IMR-90 (cell line): ENCODE data around the gene YES1. TPM values are rescaled to one million over a fixed set of nuclear protein-coding genes. Genes with fewer than 3 reads are reported as not detected.

Source experiments
- ATAC-seq: fragments of 200-7000 bp; cut with Tn5 transposase; 2 replicates; pipeline ENCODE4 v1.9.1; 2020; ENCODE audit warnings: low read depth, mild to moderate bottlenecking, moderate library complexity
- BruUV-seq: library from RNA; stranded (reverse); fragments of 400-500 nt; replicated peaks from 2 replicates; lab custom pipeline; 2021; lab: Mats Ljungman, UMichigan
- CTCF ChIA-PET: fragments of 300-600 bp; formaldehyde crosslinking; extraction: SDS; loops from one replicate; lab custom pipeline; 2021; ENCODE audit warnings: antibody characterized with exemption; lab: Yijun Ruan, JAX
- POLR2A ChIA-PET: fragments of 300-600 bp; sonication (Branson Sonifier 250); formaldehyde crosslinking; loops from one replicate; lab custom pipeline; 2022; ENCODE audit warnings: antibody characterized with exemption; ENCODE audit not compliant: unreplicated experiment; lab: Charles Lee
- DNase-seq: peaks from one replicate; pipeline ENCODE4 v3.0.0; 2013
- H2AFZ ChIP-seq: replicated peaks from 2 replicates; pipeline ENCODE3; 2013; ENCODE audit warnings: low read length, mild to moderate bottlenecking; ENCODE audit not compliant: poor library complexity
- H2AK5ac ChIP-seq: 2 replicates; pipeline ENCODE4 v1.6.1; 2013; ENCODE audit warnings: low read depth, low read length, inconsistent platforms
- H2AK9ac ChIP-seq: replicated peaks from 2 replicates; pipeline ENCODE3; 2013; ENCODE audit warnings: mild to moderate bottlenecking, low read depth, low read length, moderate library complexity; ENCODE audit not compliant: poor library complexity
- H2BK120ac ChIP-seq: 2 replicates; pipeline ENCODE4 v1.6.1; 2013; ENCODE audit warnings: low read depth, low read length, inconsistent platforms
- H2BK15ac ChIP-seq: 3 replicates; pipeline ENCODE4 v1.6.1; 2013; ENCODE audit warnings: low read depth, low read length, inconsistent platforms
- H2BK20ac ChIP-seq: 2 replicates; pipeline ENCODE4 v1.6.1; 2013; ENCODE audit warnings: low read depth, mild to moderate bottlenecking, inconsistent platforms, low read length, moderate library complexity
- H2BK5ac ChIP-seq: 2 replicates; pipeline ENCODE4 v1.6.1; 2013; ENCODE audit warnings: mild to moderate bottlenecking, low read depth, low read length, inconsistent platforms; ENCODE audit not compliant: poor library complexity, severe bottlenecking
- H3K14ac ChIP-seq: replicated peaks from 2 replicates; pipeline ENCODE4 v1.6.1; 2013; ENCODE audit warnings: low read depth, low read length, inconsistent platforms
- H3K18ac ChIP-seq: 2 replicates; pipeline ENCODE4 v1.6.1; 2013; ENCODE audit warnings: low read depth, low read length, control low read depth
- H3K23ac ChIP-seq: 2 replicates; pipeline ENCODE4 v1.6.1; 2013; ENCODE audit warnings: low read depth, low read length, inconsistent platforms
- H3K27ac ChIP-seq: 2 replicates; pipeline ENCODE4 v1.5.1; 2013; ENCODE audit warnings: mild to moderate bottlenecking, control low read depth, low read length; ENCODE audit not compliant: insufficient read depth
- H3K27me3 ChIP-seq: 2 replicates; pipeline ENCODE4 v1.6.1; 2013; ENCODE audit warnings: low read length; ENCODE audit not compliant: control insufficient read depth, insufficient read depth
- H3K36me3 ChIP-seq: 2 replicates; pipeline ENCODE4 v1.6.1; 2013; ENCODE audit warnings: low read length, mixed read lengths; ENCODE audit not compliant: control insufficient read depth, insufficient read depth
- H3K4ac ChIP-seq: 2 replicates; pipeline ENCODE4 v1.6.1; 2013; ENCODE audit warnings: low read depth, low read length, inconsistent platforms
- H3K4me1 ChIP-seq: 2 replicates; pipeline ENCODE4 v1.6.1; 2013; ENCODE audit warnings: low read length, mixed read lengths; ENCODE audit not compliant: control insufficient read depth, insufficient read depth
- H3K4me2 ChIP-seq: 2 replicates; pipeline ENCODE4 v1.6.1; 2013; ENCODE audit warnings: low read depth, mild to moderate bottlenecking, control low read depth, low read length, moderate library complexity
- H3K4me3 ChIP-seq: 2 replicates; pipeline ENCODE4 v1.5.1; 2013; ENCODE audit warnings: low read depth, mild to moderate bottlenecking, control low read depth, low read length, moderate library complexity; ENCODE audit not compliant: insufficient read depth
- H3K56ac ChIP-seq: 2 replicates; pipeline ENCODE4 v1.6.1; 2013; ENCODE audit warnings: low read length, inconsistent platforms; ENCODE audit not compliant: insufficient read depth; ENCODE audit errors: extremely low read depth
- H3K79me1 ChIP-seq, 2 experiments: 2 replicates each; pipeline ENCODE4 v1.6.1; 2013; ENCODE audit warnings: low read length in 2 of 2, inconsistent platforms in 1 of 2, low read depth in 1 of 2
- H3K9ac ChIP-seq: 2 replicates; pipeline ENCODE4 v1.6.1; 2013; ENCODE audit warnings: low read depth, low read length, control low read depth
- H3K9me1 ChIP-seq: 2 replicates; pipeline ENCODE4 v1.6.1; 2013; ENCODE audit warnings: low read length, inconsistent platforms; ENCODE audit not compliant: insufficient read depth
- H3K9me3 ChIP-seq: 2 replicates; pipeline ENCODE4 v1.6.1; 2013; ENCODE audit warnings: low read length; ENCODE audit not compliant: control insufficient read depth, insufficient read depth
- H4K20me1 ChIP-seq: 2 replicates; pipeline ENCODE4 v1.6.1; 2013; ENCODE audit warnings: low read length, inconsistent platforms; ENCODE audit not compliant: insufficient read depth
- H4K5ac ChIP-seq: 2 replicates; pipeline ENCODE4 v1.6.1; 2013; ENCODE audit warnings: mild to moderate bottlenecking, low read depth, low read length, control low read depth
- H4K8ac ChIP-seq, 2 experiments: 2 replicates each; pipeline ENCODE4 v1.6.1; 2013; ENCODE audit warnings: low read depth in 2 of 2, low read length in 2 of 2, control low read depth in 1 of 2, inconsistent platforms in 1 of 2
- H4K91ac ChIP-seq: 2 replicates; pipeline ENCODE4 v1.6.1; 2013; ENCODE audit warnings: low read depth, low read length, inconsistent platforms; ENCODE audit not compliant: insufficient read depth
- BHLHE40 ChIP-seq: fragments of 150-350 bp; IDR thresholded peaks from 2 replicates; pipeline ENCODE4 v1.6.1; 2016; ENCODE audit warnings: mild to moderate bottlenecking, low read depth, low read length
- CEBPB ChIP-seq: IDR thresholded peaks from 2 replicates; pipeline ENCODE4 v1.6.1; 2012; ENCODE audit warnings: low read depth, low read length, improper control_type of control experiment
- CHD1 ChIP-seq: IDR thresholded peaks from 2 replicates; pipeline ENCODE4 v1.6.1; 2012; ENCODE audit warnings: low read depth, low read length, improper control_type of control experiment
- CTCF ChIP-seq: conservative IDR thresholded peaks from 2 replicates; pipeline ENCODE4 v1.5.1; 2012; ENCODE audit warnings: mild to moderate bottlenecking, low read depth, low read length, improper control_type of control experiment
- ELK1 ChIP-seq: fragments of 150-350 bp; IDR thresholded peaks from 2 replicates; pipeline ENCODE4 v1.6.1; 2016; ENCODE audit warnings: low read depth, mild to moderate bottlenecking, low read length, moderate library complexity, borderline replicate concordance
- FOS ChIP-seq: fragments of 150-350 bp; IDR thresholded peaks from 2 replicates; pipeline ENCODE4 v1.6.1; 2016; ENCODE audit warnings: low read depth, low read length
- MAFK ChIP-seq: IDR thresholded peaks from 2 replicates; pipeline ENCODE4 v1.6.1; 2012; ENCODE audit warnings: low read depth, low read length, improper control_type of control experiment
- MAZ ChIP-seq: IDR thresholded peaks from 2 replicates; pipeline ENCODE4 v1.6.1; 2012; ENCODE audit warnings: low read depth, mild to moderate bottlenecking, low read length, improper control_type of control experiment, moderate library complexity, borderline replicate concordance
- MXI1 ChIP-seq: IDR thresholded peaks from 2 replicates; pipeline ENCODE4 v1.6.1; 2012; ENCODE audit warnings: low read depth, mild to moderate bottlenecking, low read length, moderate library complexity, borderline replicate concordance
- NFE2L2 ChIP-seq: fragments of 150-350 bp; IDR thresholded peaks from 2 replicates; pipeline ENCODE4 v1.6.1; 2016; ENCODE audit warnings: low read depth, mild to moderate bottlenecking, low read length
- POLR2A ChIP-seq: IDR thresholded peaks from 2 replicates; pipeline ENCODE4 v1.6.1; 2012; ENCODE audit warnings: mild to moderate bottlenecking, low read depth, low read length
- RAD21 ChIP-seq: IDR thresholded peaks from 2 replicates; pipeline ENCODE4 v1.6.1; 2012; ENCODE audit warnings: low read length, improper control_type of control experiment
- RCOR1 ChIP-seq: IDR thresholded peaks from 2 replicates; pipeline ENCODE4 v1.6.1; 2012; ENCODE audit warnings: mild to moderate bottlenecking, low read length, improper control_type of control experiment; ENCODE audit not compliant: insufficient replicate concordance
- RFX5 ChIP-seq: IDR thresholded peaks from 2 replicates; pipeline ENCODE4 v1.8.0; 2012; ENCODE audit warnings: low read depth, mild to moderate bottlenecking, low read length, moderate library complexity
- SMC3 ChIP-seq: fragments of 150-350 bp; IDR thresholded peaks from 2 replicates; pipeline ENCODE4 v1.6.1; 2016; ENCODE audit warnings: low read depth, mild to moderate bottlenecking, antibody characterized with exemption, low read length, moderate library complexity
- USF2 ChIP-seq: fragments of 150-350 bp; IDR thresholded peaks from 2 replicates; pipeline ENCODE4 v1.6.1; 2017; ENCODE audit warnings: mild to moderate bottlenecking, antibody characterized with exemption, low read length, low read depth
- WGBS, 2 experiments: methylation state at CpG; one replicate each; pipeline versions ENCODE4 v1.1.5 to v1.1.7; 2013; ENCODE audit warnings: missing lambda C conversion rate in 2 of 2; ENCODE audit not compliant: insufficient read length in 1 of 2; ENCODE audit errors: extremely low coverage in 2 of 2; 5-methylcytosine and 5-hydroxymethylcytosine counted together
- dilution Hi-C: fragments of 300-500 bp; cut with HindIII; formaldehyde crosslinking; loops from one replicate; pipeline ENCODE4 v1.14.3; 2018; ENCODE audit warnings: low sequenced_read_pairs; ENCODE audit not compliant: unreplicated experiment
- in situ Hi-C: fragments of 300-500 bp; cut with MboI; formaldehyde crosslinking; loops from 3 replicates; pipeline ENCODE4 v1.14.3; 2019; ENCODE audit warnings: low sequenced_read_pairs, inconsistent platforms, mixed read lengths
- intact Hi-C: fragments of 100-400 bp; cut with micrococcal nuclease; formaldehyde crosslinking; loops from 2 replicates; pipeline ENCODE4 v1.10.0; 2022
- polyA plus RNA-seq, 3 experiments: library from polyadenylated mRNA; depleted of rRNA; stranded (reverse); fragments of >200 nt; gene quantifications; 2 replicates each; pipeline ENCODE4 v1.2.3, GENCODE V29; 2012; ENCODE audit warnings: low replicate concordance in 1 of 3
- total RNA-seq: library from RNA; depleted of rRNA; stranded (reverse); fragments of >200 nt; gene quantifications from 2 replicates; pipeline ENCODE4 v1.2.3, GENCODE V29; 2012

Gene YES1
- total and polyA plus RNA-seq, 2 of the 4 experiments (the other 2 are of a cell fraction) = 16.7 to 62.0 TPM

- Histone ChIP-seq H3K27me3 (no peaks in the 10 kb centered on the region), H2BK5ac (no peak overlapping the region), H3K27ac (no peak overlapping the region), H3K9ac (no peak overlapping the region), H2BK120ac (no peak overlapping the region), H4K8ac (no peak overlapping the region), H3K23ac (no peak overlapping the region), H2BK20ac (no peak overlapping the region), H3K79me1 (peaks cover 0 to 4% of the 10 kb centered on the region in 2 experiments; a peak in 2 of 4 replicates), H3K4ac (no peak overlapping the region), H2AFZ (no peak overlapping the region), H3K9me3 (no peaks in the 10 kb centered on the region), H4K5ac (no peak overlapping the region), H3K36me3 (peaks cover 8% of the 10 kb centered on the region), H3K18ac (no peak overlapping the region), H2BK15ac (no peak overlapping the region), H3K4me2 (no peak overlapping the region), H4K20me1 (no peaks in the 10 kb centered on the region), H4K91ac (no peak overlapping the region), H3K56ac (no peak overlapping the region), H2AK9ac (no peak overlapping the region), H3K4me3 (no peak overlapping the region), H3K9me1 (no peaks in the 10 kb centered on the region), H2AK5ac (no peak overlapping the region), H3K4me1 (no peaks in the 10 kb centered on the region), H3K14ac (no peak overlapping the region)
- no peak for DNase-seq
- in situ Hi-C loops = no loop called here
- intact Hi-C loops = loop anchor here (1.0 kb wide), 1 partner anchor 47 kb away; no protein-coding TSS in a partner anchor
- ChIA-PET CTCF (interaction anchor here (0.7 kb wide), 1 partner anchor 41 kb away, joined by 3 read pairs; no protein-coding TSS in a partner anchor), POLR2A (no interaction called here)
- no peak for TF ChIP-seq NFE2L2
- TF ChIP-seq RCOR1 = no peak
- TF ChIP-seq USF2 = no peak
- no peak for TF ChIP-seq ELK1
- no peak for TF ChIP-seq SMC3
- TF ChIP-seq MAZ = no peak
- no peak for TF ChIP-seq MAFK
- TF ChIP-seq CHD1 = no peak
- no peak for TF ChIP-seq MXI1
- TF ChIP-seq CTCF = no peak
- no peak for TF ChIP-seq POLR2A
- TF ChIP-seq CEBPB = no peak
- TF ChIP-seq FOS = no peak
- no peak for TF ChIP-seq BHLHE40
- TF ChIP-seq RAD21 = no peak
- TF ChIP-seq RFX5 = no peak
- no peak for ATAC-seq
- BruUV-seq = no TSS peak
- dilution Hi-C loops = no loop called here
- WGBS, 2 experiments = no CpG with 5 or more reads among the region's 1 CpG
These were observed 57.4 kb downstream of the YES1 start for GRCh38 chr18:754656-755055.
